ENCODE data around the gene C1R. TPM values are rescaled to one million over a fixed set of nuclear protein-coding genes. Genes with fewer than 3 reads are reported as not detected.

C1R gene
- total RNA-seq, 1 experiment from 2014 or later: 11.5 TPM

DNA sequence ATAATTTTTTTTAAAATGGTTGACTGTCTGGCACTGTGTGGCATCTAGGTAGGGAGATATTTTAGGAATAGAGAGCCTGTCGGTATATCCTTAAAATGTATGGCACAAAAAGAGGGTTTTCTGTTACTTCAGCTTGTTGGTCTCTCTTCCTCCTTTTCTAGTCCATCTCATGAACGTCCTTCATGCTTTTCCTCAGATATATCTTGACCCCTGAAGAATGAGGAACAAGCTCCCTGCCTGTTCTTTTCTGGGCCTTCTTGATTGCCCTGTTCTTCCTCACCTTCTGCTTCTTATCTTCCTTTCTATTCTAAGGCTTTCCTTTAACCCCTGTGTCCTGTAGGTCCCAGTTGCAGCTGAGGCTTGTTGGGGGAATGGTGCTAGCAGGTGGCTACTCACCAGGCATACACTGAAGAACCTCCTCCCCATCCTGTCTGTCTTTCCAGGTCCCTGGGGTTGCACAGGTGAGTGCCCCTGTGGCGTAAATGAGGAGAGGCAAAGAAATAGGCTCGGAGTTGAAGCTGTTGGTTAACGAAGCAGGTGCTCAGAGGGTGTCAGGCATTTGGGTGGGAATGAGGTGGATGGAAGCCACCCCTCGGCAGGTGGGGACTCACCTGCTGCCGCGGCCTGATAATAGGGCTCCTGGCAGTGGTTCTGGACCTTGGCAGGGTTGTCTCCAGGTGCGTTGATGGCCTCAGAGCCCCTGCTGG, 7.2 kb upstream of the C1R start:
- no peak overlapping the region for H3K4ac ChIP-seq (ENCODE audit: low read depth, low read length)
- no peak overlapping the region for H2BK15ac ChIP-seq (ENCODE audit: low read depth, low read length)
- no peaks in the 10 kb centered on the region for H3K23me2 ChIP-seq (ENCODE audit: insufficient read length, low read depth, low read length, poor library complexity, severe bottlenecking)
- H3K23ac ChIP-seq (ENCODE audit: insufficient read length, low read depth, low read length): no peak overlapping the region
- no peaks in the 10 kb centered on the region for H3K79me2 ChIP-seq (ENCODE audit: insufficient read depth, low read length)
- H3K9ac ChIP-seq (ENCODE audit: extremely low read depth, insufficient read length, low read length): no peak overlapping the region
- H3T11ph ChIP-seq (ENCODE audit: low read length): no peak overlapping the region
- H4K5ac ChIP-seq (ENCODE audit: insufficient read length, low read depth, low read length): no peak overlapping the region
- Mint-ChIP-seq H3K36me3 (ENCODE audit: insufficient read depth in 1 of 3, low read depth in 3 of 3) (peaks cover 7 to 30% (median 17%) of the 10 kb centered on the region in 3 experiments; a peak in 6 of 7 replicates), H3K4me1 (peaks cover 8 to 11% of the 10 kb centered on the region in 2 experiments), H3K27ac (no peak overlapping the region), H3K27me3 (ENCODE audit: low read depth) (no peaks in the 10 kb centered on the region), H3K9me3 (no peaks in the 10 kb centered on the region), H3K4me3 (no peak overlapping the region)
- no peaks in the 10 kb centered on the region for H4K20me1 ChIP-seq (ENCODE audit: control insufficient read depth, insufficient read depth, insufficient read length)
- H3K4me2 ChIP-seq (ENCODE audit: insufficient read depth, insufficient read length, low read length): no peak overlapping the region
- no peak overlapping the region for H2BK20ac ChIP-seq (ENCODE audit: low read depth, low read length, poor library complexity, severe bottlenecking)
- no peaks in the 10 kb centered on the region for H3K27me3 ChIP-seq (ENCODE audit: insufficient read depth, low read length)
- no peaks in the 10 kb centered on the region for H3K79me1 ChIP-seq (ENCODE audit: insufficient read depth, low read depth, low read length, poor library complexity, severe bottlenecking)
- no peak overlapping the region for H2AFZ ChIP-seq (ENCODE audit: low read length)
- peaks cover 2% of the 10 kb centered on the region; the same call in 1 of the 2 replicates for H3K4me1 ChIP-seq (ENCODE audit: insufficient read depth, low read length)
- H2BK12ac ChIP-seq (ENCODE audit: insufficient read length, low read depth, low read length): no peak overlapping the region
- TF ChIP-seq, protein P1, sequence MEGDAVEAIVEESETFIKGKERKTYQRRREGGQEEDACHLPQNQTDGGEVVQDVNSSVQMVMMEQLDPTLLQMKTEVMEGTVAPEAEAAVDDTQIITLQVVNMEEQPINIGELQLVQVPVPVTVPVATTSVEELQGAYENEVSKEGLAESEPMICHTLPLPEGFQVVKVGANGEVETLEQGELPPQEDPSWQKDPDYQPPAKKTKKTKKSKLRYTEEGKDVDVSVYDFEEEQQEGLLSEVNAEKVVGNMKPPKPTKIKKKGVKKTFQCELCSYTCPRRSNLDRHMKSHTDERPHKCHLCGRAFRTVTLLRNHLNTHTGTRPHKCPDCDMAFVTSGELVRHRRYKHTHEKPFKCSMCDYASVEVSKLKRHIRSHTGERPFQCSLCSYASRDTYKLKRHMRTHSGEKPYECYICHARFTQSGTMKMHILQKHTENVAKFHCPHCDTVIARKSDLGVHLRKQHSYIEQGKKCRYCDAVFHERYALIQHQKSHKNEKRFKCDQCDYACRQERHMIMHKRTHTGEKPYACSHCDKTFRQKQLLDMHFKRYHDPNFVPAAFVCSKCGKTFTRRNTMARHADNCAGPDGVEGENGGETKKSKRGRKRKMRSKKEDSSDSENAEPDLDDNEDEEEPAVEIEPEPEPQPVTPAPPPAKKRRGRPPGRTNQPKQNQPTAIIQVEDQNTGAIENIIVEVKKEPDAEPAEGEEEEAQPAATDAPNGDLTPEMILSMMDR (conservative IDR thresholded peaks at IDR 0.05): no peak
- H3K18ac ChIP-seq (ENCODE audit: insufficient read length, low read depth, low read length): no peak overlapping the region
- no peaks in the 10 kb centered on the region for H3K9me3 ChIP-seq (ENCODE audit: control insufficient read depth, low read depth, low read length)
- H4K8ac ChIP-seq (replicated peaks; ENCODE audit: insufficient read length, low read depth, low read length): no peak overlapping the region
- no peak overlapping the region for H2BK120ac ChIP-seq (ENCODE audit: low read depth, low read length, poor library complexity, severe bottlenecking)
- no peak overlapping the region for H3K27ac ChIP-seq (ENCODE audit: insufficient read length, low read depth, low read length)
- H3K56ac ChIP-seq (ENCODE audit: insufficient read length, low read depth, low read length): no peak overlapping the region
- WGBS (ENCODE audit: extremely low coverage, insufficient read length, low lambda C conversion rate): no CpG with 5 or more reads among the region's 9 CpGs
- no peak overlapping the region for H4K91ac ChIP-seq (ENCODE audit: insufficient read length, low read depth, low read length)
- H2AK5ac ChIP-seq (ENCODE audit: insufficient read length, low read length): no peak overlapping the region
- no peak for DNase-seq
- no peak overlapping the region for H2BK5ac ChIP-seq (ENCODE audit: insufficient read length, low read length)
- H3K14ac ChIP-seq (ENCODE audit: insufficient read depth, low read length): no peak overlapping the region; the same call in 1 of the 2 replicates

Measured in H9 (cell line).